Prostate gland (tissue), 2 donors: ENCODE measurements around the gene JSRP1. TPM values are rescaled to one million over a fixed set of nuclear protein-coding genes. Genes with fewer than 3 reads are reported as not detected.

ENCODE experiments used
- microRNA counts, 2 donors: library from miRNA; unstranded; fragments of <30 nt; microRNA quantifications; one replicate each; lab custom pipeline; 2016 to 2017
- microRNA-seq: library from miRNA; unstranded; fragments of <30 nt; microRNA quantifications from one replicate; pipeline ENCODE4, GENCODE V29; 2016
- small RNA-seq, 2 donors: library from RNA; depleted of rRNA; stranded (forward); fragments of <200 nt; gene quantifications; one replicate each; pipeline ENCODE3, GENCODE V24; 2016
- total RNA-seq, 2 donors: library from RNA; depleted of rRNA; stranded (reverse); fragments of >200 nt; gene quantifications; one replicate each; pipeline ENCODE4 v1.1.0, GENCODE V29; 2016

JSRP1 gene
- total RNA-seq, 2 donors from 2014 or later, result 0.96 TPM; not detected in 1

MicroRNA genes within 50 kb of the gene (microRNA counts, 767-probe panel; counts per million panel counts)
- 0 to 431 counts per million in 2 donors for microRNA hsa-miR-1227 (lab: Ali Mortazavi, UCI)

Small RNA genes within 50 kb of the gene (microRNA-seq; reads per million reads assigned to microRNA genes)
- gene MIR1227 (2.2 reads per million, percentile 31 among the genes with 10 or more reads in this experiment), gene MIR4321 (not detected)

Small RNA genes within 50 kb of the gene (small RNA-seq; reads per million reads assigned to genes)
- gene MIR1227, result 0.09 to 0.30 reads per million in 2 donors

Other genes starting within 250 kb of the JSRP1 start
- 100 to 1,000 TPM; 116 to 136 TPM for gene BTBD2, start 240.7 kb downstream of the JSRP1 start, total RNA-seq
- gene MKNK2, start 205.2 kb downstream of the JSRP1 start, total RNA-seq, result 100 to 1,000 TPM; 141 to 189 TPM
- gene MOB3A, start 160.1 kb downstream of the JSRP1 start, total RNA-seq, result 10 to 100 TPM; 40.1 to 43.5 TPM
- 10 to 100 TPM; 11.8 to 50.2 TPM for gene IZUMO4, start 159.5 kb downstream of the JSRP1 start, total RNA-seq
- gene AP3D1, start 104.9 kb downstream of the JSRP1 start, total RNA-seq, result 100 to 1,000 TPM; 115 to 178 TPM
- gene DOT1L, start 92.5 kb downstream of the JSRP1 start, total RNA-seq, result 10 to 100 TPM; 11.2 to 75.0 TPM
- 10 to 100 TPM; 59.4 to 91.7 TPM for gene PLEKHJ1, start 20.1 kb downstream of the JSRP1 start, total RNA-seq
- gene SF3A2, start 19.6 kb downstream of the JSRP1 start, total RNA-seq, result 100 to 1,000 TPM in 1 of 2 donors, 10 to 100 TPM in 1; 31.9 to 113 TPM
- gene AMH, start 7.1 kb downstream of the JSRP1 start, total RNA-seq, result 100 to 1,000 TPM in 1 of 2 donors, under 1 TPM in 1; 0.46 to 160 TPM
- under 1 TPM; 0.27 to 0.80 TPM for gene PEAK3, start 25.8 kb upstream of the JSRP1 start, total RNA-seq
- gene LINGO3, start 51.7 kb upstream of the JSRP1 start, total RNA-seq, result under 1 TPM in 1 of 2 donors, not detected in 1; 0.68 TPM
- gene LSM7, start 72.2 kb upstream of the JSRP1 start, total RNA-seq, result 100 to 1,000 TPM; 125 to 135 TPM
- gene SPPL2B, start 72.3 kb upstream of the JSRP1 start, total RNA-seq, result 10 to 100 TPM; 54.0 to 87.1 TPM
- gene TMPRSS9, start 103.8 kb upstream of the JSRP1 start, total RNA-seq, result 1 to 10 TPM in 1 of 2 donors, under 1 TPM in 1; 0.14 to 2.2 TPM
- 10 to 100 TPM; 52.0 to 52.3 TPM for gene TIMM13, start 171.2 kb upstream of the JSRP1 start, total RNA-seq
- 10 to 100 TPM; 28.5 to 39.1 TPM for gene LMNB2, start 200.5 kb upstream of the JSRP1 start, total RNA-seq
- 10 to 100 TPM; 90.7 to 94.6 TPM for gene GADD45B, start 219.7 kb upstream of the JSRP1 start, total RNA-seq